HG02623 (cell line): ENCODE measurements around the gene MBL2.

Experiments
- ATAC-seq: cut with Tn5 transposase; IDR thresholded peaks from one replicate; pipeline ENCODE4 v1.9.1; 2021; ENCODE audit warnings: moderate library complexity; ENCODE audit not compliant: unreplicated experiment

MBL2 gene

DNA sequence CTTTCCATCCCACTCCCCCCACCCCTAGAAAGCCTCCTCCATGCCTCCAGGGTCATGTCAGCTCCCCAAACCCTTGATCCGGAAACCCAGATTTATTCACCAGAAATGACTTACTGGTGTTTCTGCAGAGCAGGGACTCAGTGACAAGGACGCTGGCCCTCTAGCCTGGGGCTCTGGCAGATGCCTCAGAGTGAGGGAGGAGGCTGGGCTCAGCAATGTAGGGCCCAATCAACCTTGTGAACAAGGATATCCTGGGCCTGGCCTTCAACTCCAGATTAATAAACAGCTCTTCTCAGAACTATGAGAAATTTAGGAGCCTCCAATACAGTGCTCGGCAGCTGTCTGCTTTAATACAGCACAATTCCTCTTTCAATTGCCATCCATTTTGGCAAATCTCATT is at the start of gene MBL2:
MBL2 (minus strand) TSS at position 162 of the 400 bp plus-strand sequence. CDS start 1,149 bp downstream, outside the sequence.
- no peak for ATAC-seq

DNA sequence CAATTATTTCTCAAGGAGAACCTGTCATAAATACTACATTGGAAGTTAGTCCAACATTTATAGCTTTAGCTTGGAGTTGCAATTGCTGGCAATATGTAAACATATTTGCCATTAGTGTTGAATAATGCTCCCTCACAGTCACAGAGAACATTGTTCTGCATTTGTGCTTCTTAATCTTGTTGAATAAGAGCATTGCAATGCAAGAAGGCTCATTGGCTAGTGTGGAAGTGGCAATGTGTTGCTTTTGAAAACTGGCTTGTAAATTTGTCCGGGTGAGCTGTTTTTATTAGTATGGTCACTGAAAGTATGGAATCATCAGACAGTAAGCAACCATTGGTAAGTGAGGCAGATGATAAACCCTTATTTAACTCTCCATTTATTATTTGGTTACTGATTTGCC is 47.7 kb upstream of the MBL2 start:
- ATAC-seq, result no peak

DNA sequence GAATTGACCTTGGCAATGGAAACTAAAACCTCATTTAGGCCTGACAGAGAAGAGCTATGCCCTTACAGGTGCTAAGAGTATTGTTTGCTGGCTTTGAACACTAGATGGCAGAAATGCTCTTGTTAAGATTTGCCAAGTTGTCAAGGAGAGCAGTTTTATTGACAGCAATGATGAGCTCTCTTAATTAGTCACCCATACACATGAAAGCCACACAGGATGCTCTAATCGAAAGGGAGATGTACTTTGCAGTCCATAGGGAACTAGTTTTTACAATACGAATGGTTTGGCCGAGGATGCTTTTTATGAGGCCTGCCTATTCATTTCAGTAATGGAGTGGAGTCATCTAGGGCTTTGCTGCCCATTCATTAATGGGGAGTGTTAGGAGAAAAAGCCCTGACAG is 45.4 kb upstream of the MBL2 start:
- ATAC-seq, result peak; percentile 92

DNA sequence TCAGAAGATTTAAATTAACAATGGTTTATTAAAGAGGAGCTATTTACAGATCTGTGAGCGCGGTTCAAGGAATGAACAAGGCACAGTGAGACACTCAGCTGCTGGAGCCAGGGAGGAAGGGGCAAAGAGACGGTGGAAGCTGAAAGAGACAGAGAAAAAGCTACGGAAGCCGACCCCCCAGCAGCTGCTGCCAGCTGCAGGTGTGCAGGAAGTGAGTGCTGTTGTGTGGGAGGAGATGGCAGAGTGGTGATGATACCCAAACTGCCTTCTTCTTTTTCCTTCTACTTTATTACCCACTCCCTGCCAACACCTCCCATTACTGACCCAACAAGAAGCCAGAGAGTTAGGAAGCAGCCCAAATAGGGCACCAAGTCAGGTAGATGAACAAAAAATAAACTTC is 41.9 kb upstream of the MBL2 start:
- ATAC-seq, result no peak

DNA sequence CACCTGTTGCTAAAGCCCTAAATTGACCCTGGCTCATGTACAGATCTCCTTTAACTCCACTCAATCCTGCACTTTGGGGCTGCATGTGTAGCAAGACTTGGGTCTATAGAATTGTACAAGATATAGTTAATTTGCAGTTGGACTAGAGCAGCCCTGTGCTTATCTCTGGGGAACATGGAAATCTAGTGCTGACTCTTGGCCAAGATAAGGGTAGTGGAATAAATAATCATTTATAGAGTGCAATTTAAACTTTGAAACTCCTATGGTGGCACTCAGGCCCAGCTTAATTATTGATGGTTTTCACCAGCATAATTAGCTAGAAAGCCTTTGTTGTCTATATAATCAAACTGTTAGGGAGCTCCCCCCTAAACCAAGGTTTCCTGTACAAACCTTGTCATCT is 39.2 kb upstream of the MBL2 start:
- ATAC-seq, result no peak

DNA sequence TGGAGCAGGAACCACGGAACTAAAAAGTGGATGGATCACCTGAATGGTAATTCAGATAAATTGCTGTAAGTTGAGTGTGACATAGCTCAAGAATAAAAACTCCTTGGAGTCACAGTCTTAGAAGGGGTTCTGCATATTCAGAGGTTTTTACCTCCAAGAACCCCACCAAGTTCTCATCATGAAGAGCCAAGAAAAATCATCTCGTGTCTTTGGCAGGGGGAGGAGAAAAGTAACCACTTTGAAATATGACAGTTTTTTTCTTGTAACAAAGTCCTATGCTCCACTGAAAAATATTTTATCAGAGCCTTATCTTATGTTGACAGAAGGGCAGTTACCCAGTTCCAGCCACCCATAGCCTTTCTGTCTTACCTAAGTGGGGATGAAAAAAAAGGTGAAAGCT is 38.2 kb upstream of the MBL2 start:
- no peak for ATAC-seq

DNA sequence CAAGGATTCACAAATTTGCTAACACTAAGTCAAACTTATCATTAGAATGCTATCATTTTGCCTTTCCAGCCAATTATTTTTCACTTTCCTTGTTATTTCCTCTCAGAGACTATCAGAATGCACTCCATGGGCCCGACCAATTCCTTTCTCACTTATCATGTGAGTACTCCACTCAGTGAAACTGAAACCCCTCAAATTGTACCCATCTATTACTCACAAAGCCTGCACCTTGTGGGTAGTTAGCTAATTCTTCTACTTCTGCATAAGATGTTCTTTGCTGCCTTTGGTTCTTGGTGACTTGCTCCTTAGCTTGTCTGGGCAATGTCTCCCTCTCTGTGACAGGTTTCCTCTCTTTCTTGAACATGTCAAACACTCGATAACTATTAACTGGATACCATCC is 35.2 kb upstream of the MBL2 start:
- ATAC-seq, result no peak

DNA sequence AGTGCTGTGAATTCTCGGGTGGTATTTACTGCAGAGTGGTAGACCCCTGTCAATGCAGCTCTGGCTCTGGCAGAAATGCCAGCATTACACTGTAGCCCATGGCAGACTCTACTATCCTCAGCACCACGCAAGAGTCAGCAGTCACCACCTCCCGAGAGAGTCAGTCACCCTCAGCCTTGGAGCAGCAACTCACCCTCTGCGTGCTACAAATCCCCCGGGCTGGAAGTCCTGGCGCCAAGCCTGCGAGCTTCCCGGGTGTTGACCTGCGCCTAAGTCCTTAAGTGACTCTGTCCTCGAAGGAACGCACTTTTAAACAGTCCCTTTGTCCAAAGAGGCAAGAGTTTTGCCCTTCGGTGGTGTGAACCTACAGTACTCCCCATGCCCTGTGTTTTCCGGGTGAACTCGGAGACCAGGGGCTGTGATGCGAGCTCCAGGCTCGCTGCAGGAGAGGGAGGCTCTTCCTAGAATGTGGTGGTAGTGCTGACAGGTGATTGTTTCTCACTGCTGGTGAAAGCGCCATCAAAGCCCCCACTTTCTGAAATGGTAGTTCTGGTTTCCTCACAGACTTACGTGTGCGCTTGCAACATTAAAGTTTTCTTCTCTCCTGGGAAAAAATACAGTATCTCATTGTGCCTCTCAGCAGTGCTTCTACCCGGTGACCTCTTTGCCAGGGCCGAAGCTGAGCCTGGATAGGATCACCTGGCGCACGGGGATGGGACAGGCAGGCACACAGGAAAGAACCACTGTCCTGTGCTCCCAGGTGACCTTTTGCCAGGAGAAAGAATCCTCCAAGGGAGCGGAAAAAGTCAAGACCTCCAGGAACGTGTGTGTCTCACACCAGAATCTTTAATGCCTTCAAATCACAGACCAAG is 33.1 kb upstream of the MBL2 start:
- ATAC-seq, result no peak

DNA sequence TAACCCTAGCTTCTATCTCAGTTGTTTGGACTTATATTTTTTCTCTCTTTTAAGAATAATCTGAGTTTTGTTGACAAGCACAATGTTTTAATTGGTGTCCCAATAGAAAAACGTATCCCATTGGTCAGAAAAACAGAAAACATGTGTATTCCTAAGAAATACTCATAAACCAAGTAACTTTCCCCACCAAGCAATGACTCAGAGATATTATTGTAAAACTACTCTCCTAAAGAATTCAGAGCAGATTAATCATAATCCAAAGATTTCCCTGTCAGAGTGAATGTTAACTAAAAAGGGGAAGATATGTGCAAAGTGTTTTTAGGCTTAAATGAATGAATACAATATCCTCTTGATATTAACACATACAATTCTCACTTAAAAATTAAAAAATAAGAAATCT is 29.4 kb upstream of the MBL2 start:
- no peak for ATAC-seq

DNA sequence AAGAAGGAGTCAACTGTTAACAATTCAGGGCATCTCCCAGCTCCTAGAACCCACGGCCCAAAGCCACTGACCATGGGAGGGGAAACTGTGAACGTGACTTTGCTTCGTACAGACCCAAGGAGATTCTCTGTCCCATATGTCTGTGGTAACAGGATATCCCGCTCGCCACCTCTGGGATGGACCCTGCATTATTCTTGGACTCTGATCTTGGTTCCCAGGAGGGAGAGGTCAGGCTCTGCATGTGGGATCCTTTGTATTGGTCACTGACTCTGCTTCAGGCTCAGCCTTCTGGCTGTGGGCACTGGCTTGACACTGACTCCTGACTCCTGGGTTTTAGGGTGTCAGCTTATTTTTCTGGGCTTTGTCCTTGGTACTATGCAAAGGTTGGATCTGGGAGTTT is 13.5 kb upstream of the MBL2 start:
- no peak for ATAC-seq

DNA sequence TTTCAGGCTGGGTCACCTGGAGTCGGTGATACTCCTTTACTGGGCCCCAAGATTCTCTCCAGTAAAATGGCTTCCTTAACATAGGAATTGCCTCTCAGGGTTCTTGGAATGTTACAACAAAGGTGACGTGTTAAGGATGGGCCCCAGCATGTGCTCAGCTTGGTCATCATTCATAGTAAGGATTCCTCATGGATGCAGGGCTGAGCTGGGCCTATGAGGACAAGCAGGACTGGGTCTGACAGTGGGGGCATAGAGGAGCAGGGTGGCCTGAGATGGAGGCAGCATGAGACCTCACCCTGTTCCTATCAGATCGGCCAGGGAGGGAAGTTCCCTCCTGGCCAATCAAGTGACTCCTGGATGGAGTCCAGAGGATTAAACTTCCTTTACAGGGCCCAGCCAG is 12.8 kb upstream of the MBL2 start:
- no peak for ATAC-seq

DNA sequence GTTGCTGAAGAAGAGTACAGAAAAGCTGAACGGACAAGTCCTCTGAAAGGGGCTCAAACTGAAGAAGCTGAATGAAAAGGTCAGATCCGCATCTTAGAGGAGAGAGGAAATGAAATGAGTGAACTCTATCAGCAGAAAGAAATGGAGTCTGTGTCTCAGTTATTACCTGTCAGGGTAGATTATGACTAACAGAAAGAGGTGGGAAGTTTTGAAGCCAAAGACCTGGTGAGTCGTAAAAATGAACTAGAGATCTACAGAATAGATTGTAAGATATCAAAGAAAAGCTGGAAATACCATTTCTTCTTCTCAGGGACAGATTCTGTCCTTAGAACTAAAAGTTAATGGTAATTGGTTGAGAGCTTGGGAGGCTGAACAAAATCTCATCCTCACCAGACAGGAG is 11.1 kb upstream of the MBL2 start:
- no peak for ATAC-seq

DNA sequence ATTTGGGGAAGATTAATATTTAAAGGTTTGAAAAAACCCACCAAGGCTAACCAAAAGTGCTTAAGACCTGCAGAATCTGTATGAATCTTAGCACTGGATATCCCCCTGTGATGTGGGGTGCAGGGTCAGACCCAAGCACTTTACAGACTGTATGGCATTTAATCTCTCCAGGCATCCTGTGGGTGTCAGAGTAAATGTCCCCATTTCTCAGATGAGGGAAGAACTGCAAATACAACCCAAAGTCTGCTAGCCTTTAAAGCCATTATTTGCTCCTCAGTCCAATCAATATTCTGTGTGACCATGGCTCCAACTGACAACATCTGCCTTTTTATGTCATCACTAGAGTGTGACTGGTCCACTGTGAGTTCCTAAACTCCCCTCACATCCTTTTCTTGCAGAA is 10.0 kb upstream of the MBL2 start:
- ATAC-seq, result no peak

DNA sequence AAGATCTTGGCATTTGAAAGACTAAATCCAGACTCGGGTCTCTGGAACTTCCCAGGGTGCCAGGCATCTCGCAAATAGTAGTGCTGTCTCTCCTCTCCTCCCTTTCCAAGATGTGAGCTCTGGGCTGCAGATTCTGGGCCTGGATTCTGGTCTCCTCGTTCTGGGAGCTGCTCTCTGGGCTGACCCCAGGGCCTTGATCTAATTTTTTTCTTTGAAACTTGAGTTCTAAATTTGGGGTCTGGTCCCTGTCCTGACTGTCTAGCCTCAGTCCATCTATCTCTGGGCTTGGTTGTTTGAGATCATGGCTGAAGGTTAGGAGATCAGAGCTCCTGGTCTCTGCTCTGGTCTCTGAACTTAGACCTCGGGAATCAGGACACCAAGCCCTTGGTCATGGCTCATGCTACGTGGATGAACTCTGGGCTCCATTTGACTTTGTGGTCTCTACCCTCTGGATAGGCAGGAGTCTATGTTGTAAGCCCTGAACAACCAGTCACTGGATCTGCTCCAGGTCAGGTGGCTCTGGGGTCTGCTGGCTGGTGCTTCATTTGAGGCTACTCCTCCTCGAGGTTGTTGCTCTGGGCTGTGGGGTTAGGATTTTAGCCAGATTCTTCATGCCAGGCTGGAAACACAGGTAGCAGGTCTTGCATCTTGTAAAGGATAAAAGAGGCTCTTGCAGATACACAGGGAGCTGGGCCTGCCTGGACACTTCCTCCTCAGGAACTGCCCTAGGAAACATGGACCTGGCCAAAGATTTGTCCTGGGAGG is 8.0 kb upstream of the MBL2 start:
- peak; percentile 11 for ATAC-seq

DNA sequence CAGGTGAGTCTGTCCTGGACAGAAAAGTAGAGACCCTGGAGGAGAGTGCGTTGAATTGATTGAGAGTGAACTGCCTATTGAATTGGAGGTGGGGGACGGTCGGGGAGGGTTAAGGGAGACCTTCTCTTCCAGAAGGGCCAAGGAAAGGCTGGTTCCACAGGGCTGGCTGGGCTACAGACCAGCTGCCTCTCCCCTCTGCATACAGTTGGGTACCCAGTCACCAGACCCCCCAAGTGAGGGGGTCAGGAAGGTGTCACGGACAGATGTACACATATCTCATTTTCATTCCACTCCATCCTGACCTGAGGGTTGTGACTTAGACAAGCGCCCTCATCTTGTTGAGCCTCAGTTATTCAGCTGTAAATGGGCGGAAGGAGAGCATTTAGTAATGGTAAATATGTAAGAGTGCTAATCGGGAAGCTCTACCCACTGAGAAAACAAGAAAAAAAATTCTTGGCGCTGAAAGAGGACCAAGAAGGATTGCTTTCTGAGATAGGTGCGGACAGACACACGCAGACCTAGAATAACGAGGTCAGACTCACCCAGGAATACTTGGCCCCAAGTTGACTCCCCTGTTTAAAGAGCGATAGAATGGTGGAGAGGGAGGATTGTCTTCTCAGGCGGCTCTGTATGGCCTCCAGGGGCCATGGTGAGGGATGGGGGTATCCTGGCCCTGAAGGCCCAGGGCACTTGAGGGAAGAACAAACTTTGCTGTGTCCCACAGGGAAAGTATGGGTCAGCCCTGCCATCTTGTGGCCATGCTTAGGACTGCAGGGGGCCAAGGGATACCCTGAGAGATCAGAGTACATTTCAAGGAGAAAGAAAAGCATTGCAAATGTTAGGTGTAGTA is 7.2 kb upstream of the MBL2 start:
- peak; percentile 96 for ATAC-seq

DNA sequence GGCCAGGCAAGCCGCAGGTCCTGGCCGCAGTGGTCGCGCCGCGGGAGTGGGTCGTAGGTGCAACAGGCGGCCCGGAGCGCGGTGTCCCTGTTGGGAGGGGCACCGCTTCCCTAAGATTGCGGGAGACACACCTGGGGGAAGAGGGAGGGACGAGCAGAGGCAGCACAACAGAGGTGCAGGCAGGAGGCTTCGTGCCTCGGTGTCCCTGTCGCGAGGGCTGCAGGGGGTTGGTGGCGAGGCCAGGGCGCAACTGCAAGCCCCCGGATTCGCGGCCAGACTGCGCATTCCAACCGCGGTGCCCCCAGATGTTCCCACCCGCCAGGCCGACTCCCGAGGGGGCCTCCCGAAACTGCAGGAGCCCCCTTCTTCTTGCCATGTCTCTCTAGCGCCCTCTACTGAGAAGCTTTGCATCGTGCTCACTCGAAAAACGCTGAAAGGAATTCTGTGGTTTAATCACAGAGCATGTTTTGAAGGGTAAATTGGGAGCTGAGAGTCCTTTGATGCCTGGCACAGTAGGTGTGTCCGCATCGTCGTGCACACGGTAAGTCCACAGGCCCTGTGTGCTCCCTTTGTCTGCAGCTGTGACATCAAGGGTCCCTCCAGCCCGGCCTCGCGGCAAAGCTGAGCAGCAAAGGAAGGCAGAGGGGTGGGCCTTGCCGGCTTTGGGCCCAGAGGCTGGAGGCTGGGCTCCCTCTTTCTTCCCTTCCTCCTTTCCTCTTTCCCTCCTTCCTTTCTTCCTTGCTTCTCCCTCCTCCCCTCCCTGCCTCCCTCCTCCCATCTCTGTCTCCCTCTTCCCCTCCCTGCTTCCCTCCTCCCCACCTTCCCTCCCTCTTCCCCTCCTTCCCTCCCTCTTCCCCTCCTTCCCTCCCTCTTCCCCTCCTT is 6.2 kb upstream of the MBL2 start:
- ATAC-seq, result no peak

DNA sequence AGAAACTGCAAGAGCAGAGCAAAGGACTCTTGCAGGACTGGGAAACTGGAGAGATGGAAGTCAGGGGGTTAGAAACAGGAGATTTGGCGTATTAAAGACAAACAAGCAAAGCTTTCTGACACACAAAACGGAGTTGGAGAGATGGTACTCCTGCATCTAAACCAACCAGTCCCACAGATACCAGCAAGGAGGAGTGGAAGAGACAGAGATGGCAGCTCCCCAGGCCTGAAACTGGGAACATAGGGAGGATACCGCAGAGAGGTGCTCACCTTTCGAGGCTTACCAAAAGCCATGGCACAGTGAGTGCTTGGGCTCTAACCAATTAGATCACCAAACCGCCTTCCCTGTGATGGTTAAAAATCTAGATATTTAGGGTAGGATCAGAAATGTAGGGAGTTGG is 4.8 kb upstream of the MBL2 start:
- ATAC-seq, result no peak

DNA sequence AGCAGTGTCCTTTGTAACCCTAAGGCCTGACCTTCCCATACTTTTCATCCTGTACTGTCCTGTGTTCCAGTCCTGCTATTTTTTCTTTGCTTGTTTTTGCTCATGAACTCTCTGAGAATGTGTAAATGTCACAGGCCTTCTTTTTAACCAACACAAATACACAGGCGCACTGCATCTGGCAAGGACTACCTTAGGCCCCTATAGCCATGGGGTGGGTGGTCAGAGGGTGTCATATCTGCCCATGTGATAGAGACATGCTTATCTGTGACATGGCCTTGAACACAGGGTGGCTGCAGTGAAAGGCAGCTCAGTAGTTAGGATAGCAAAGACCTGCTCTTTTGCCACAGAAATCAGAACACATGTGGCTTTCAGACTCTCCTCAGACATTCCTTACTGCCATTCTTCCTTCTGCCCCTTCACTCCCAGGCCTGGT is 3.9 kb upstream of the MBL2 start:
- no peak for ATAC-seq

DNA sequence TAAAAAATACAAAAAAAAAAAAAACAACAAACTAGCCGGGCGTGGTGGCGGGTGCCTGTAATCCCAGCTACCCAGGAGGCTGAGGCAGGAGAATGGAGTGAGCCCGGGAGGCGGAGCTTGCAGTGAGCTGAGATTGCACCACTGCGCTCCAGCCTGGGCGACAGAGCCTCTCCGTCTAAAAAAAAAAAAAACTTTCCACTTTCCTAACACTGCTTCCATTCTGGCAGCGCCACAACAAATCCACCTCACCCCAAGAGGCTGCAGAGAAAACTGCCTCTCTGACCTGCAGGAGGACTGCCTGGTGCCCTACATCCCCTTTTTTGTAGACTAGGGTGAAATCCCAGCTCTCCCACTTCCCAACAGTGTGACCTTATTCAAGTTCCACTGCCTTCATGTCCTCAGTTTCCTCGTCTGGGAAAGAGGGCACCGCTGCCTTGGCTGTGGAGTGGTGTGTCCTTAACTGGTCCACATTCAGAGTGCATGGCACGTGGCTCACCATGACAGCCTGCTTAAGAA is 2.6 kb upstream of the MBL2 start:
- no peak for ATAC-seq

DNA sequence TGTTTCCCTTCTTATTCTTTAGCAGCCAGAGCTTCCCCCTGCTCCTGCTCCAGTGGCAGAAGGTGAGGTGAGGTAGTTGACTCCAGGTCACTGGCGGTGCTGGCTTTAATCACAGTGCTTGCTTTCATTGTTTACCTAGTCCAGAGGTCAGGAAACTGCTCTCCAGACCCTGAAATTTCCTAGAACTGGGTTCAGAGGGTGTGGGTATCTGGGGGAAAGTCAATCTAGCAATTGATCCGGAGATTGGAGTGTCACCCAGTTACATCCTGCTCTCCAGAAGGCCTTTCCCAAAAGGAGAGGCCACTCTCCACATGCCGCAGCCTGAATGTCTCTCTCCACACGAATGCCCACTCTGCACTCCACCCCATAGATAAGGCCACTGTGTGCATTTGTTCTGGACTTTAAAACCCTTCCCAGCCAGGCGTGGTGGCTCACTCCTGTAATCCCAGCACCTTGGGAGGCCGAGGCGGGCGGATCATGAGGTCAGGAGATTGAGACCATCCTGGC is 2.1 kb upstream of the MBL2 start:
- ATAC-seq, result no peak
